Neural cell (in vitro differentiated cells): ENCODE measurements around the gene CNTNAP2. TPM values are rescaled to one million over a fixed set of nuclear protein-coding genes. Genes with fewer than 3 reads are reported as not detected.

Source experiments
- H2AFZ ChIP-seq: fragments of 200-600, 300-800 bp; sonication (generic), shearing (Covaris generic); 2 replicates; pipeline ENCODE4 v1.6.0; 2014; ENCODE audit warnings: low read depth, mild to moderate bottlenecking, antibody characterized with exemption, low read length, moderate library complexity
- H3F3A ChIP-seq: fragments of 200-600 bp; shearing (Covaris generic); 2 replicates; pipeline ENCODE4 v1.6.1; 2016; ENCODE audit warnings: mild to moderate bottlenecking, moderate library complexity, mixed read lengths, antibody characterized with exemption, low read length; ENCODE audit not compliant: insufficient read depth, poor library complexity, severe bottlenecking
- H3K27ac ChIP-seq: fragments of 200-600, 300-800 bp; sonication (generic), shearing (Covaris generic); 2 replicates; pipeline ENCODE4 v1.5.1; 2014; ENCODE audit warnings: mild to moderate bottlenecking, low read length, moderate library complexity
- H3K27me3 ChIP-seq: fragments of 300-800, 200-600 bp; sonication (generic), shearing (Covaris generic); 2 replicates; pipeline ENCODE4 v1.6.0; 2014; ENCODE audit warnings: mild to moderate bottlenecking, low read depth, low read length, moderate library complexity; ENCODE audit not compliant: insufficient read depth
- H3K36me3 ChIP-seq: fragments of 300-800, 200-600 bp; sonication (generic), shearing (Covaris generic); 2 replicates; pipeline ENCODE4 v1.5.1; 2014; ENCODE audit warnings: mild to moderate bottlenecking, antibody characterized with exemption, low read length, moderate library complexity; ENCODE audit not compliant: insufficient read depth
- H3K4me2 ChIP-seq: fragments of 300-800, 200-600 bp; sonication (generic), shearing (Covaris generic); 2 replicates; pipeline ENCODE4 v1.6.0; 2014; ENCODE audit warnings: mild to moderate bottlenecking, low read length
- H3K4me3 ChIP-seq: fragments of 300-800, 200-600 bp; sonication (generic), shearing (Covaris generic); 2 replicates; pipeline ENCODE4 v1.5.1; 2014; ENCODE audit warnings: mild to moderate bottlenecking, low read length, moderate library complexity
- H3K79me2 ChIP-seq: fragments of 200-600 bp; shearing (Covaris generic); replicated peaks from 2 replicates; pipeline ENCODE4 v1.6.0; 2014; ENCODE audit warnings: mild to moderate bottlenecking, low read length, moderate library complexity; ENCODE audit not compliant: insufficient read depth
- H3K9ac ChIP-seq: fragments of 300-800, 200-600 bp; sonication (generic), shearing (Covaris generic); 2 replicates; pipeline ENCODE4 v1.6.1; 2016; ENCODE audit warnings: mild to moderate bottlenecking, low read length, mixed read lengths
- H3K9me2 ChIP-seq: fragments of 200-600 bp; shearing (Covaris generic); 2 replicates; pipeline ENCODE4 v1.6.1; 2016; ENCODE audit warnings: mild to moderate bottlenecking, low read length, mixed read lengths; ENCODE audit not compliant: insufficient read depth
- H3K9me3 ChIP-seq: fragments of 200-600, 300-800 bp; sonication (generic), shearing (Covaris generic); 2 replicates; pipeline ENCODE4 v1.6.1; 2016; ENCODE audit warnings: mild to moderate bottlenecking, mixed run types, low read length, moderate library complexity, mixed read lengths
- H4K20me1 ChIP-seq: fragments of 200-600 bp; shearing (Covaris generic); 2 replicates; pipeline ENCODE4 v1.6.1; 2016; ENCODE audit warnings: mild to moderate bottlenecking, mixed run types; ENCODE audit not compliant: insufficient read depth
- EP300 ChIP-seq: fragments of 450-650 bp; conservative IDR thresholded peaks from 2 replicates; pipeline ENCODE4 v1.6.1; 2014; ENCODE audit warnings: antibody characterized with exemption, mild to moderate bottlenecking, moderate library complexity; ENCODE audit not compliant: poor library complexity, severe bottlenecking
- EZH2 ChIP-seq: fragments of 200-600, 300-800 bp; shearing (Covaris generic), sonication (generic); IDR thresholded peaks from 2 replicates; pipeline ENCODE4 v1.6.1; 2014; ENCODE audit warnings: antibody characterized with exemption, low read length, borderline replicate concordance, mild to moderate bottlenecking; ENCODE audit not compliant: insufficient read depth, poor library complexity, severe bottlenecking
- MXI1 ChIP-seq: fragments of 450-650 bp; conservative IDR thresholded peaks from 2 replicates; pipeline ENCODE4 v1.6.1; 2014; ENCODE audit warnings: antibody characterized with exemption, mild to moderate bottlenecking; ENCODE audit not compliant: poor library complexity, severe bottlenecking
- POLR2AphosphoS5 ChIP-seq: IDR thresholded peaks from 2 replicates; pipeline ENCODE4 v1.6.1; 2012
- RAD21 ChIP-seq: fragments of 450-650 bp; conservative IDR thresholded peaks from 2 replicates; pipeline ENCODE4 v1.6.1; 2014; ENCODE audit warnings: antibody characterized with exemption, mild to moderate bottlenecking, moderate library complexity
- REST ChIP-seq: IDR thresholded peaks from 2 replicates; pipeline ENCODE4 v1.6.1; 2012; ENCODE audit warnings: borderline replicate concordance
- SMC3 ChIP-seq: fragments of 450-650 bp; conservative IDR thresholded peaks from 2 replicates; pipeline ENCODE4 v1.6.1; 2014; ENCODE audit warnings: antibody characterized with exemption, mild to moderate bottlenecking, moderate library complexity; ENCODE audit not compliant: poor library complexity
- TAF1 ChIP-seq: IDR thresholded peaks from 2 replicates; pipeline ENCODE4 v1.6.1; 2012; ENCODE audit warnings: low read depth
- polyA plus RNA-seq: library from polyadenylated mRNA; depleted of rRNA; stranded (reverse); fragments of >200 nt; gene quantifications from 2 replicates; pipeline ENCODE4 v1.2.3, GENCODE V29; 2014
- TF ChIP-seq, protein P1 (sequence below): fragments of 450-650 bp; IDR thresholded peaks from 2 replicates; pipeline ENCODE4 v1.5.1; 2014; ENCODE audit warnings: antibody characterized with exemption, mild to moderate bottlenecking, moderate library complexity; ENCODE audit not compliant: poor library complexity, severe bottlenecking

Gene CNTNAP2
- polyA plus RNA-seq, 1 donor from 2014 or later, result 276 TPM

DNA sequence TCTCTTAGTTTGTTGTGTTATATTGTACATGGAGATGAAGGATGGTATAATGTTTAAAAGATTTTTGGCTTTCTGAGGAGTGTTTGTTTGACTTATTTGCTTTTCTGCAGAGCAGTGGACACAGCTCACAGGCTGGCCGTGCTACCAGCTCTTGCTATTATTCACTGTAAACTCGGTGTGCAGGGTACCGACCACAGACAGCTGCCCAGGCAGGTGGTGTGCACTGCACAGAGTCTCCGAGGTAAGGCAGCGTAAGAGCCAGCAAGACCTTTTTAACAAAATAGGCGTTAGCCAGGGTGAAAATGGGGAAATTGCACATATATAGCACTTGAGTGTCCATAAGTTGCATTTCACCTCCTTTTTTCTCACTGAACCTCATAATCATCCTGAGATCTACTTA is 438.0 kb downstream of the CNTNAP2 start:
- no peaks in the 10 kb centered on the region for H4K20me1 ChIP-seq
- no peak overlapping the region for H3K27ac ChIP-seq
- no peaks in the 10 kb centered on the region for H3F3A ChIP-seq
- no peaks in the 10 kb centered on the region for H3K36me3 ChIP-seq
- no peak overlapping the region for H3K9ac ChIP-seq
- H3K4me3 ChIP-seq, result no peak overlapping the region
- no peak overlapping the region for H3K4me2 ChIP-seq
- no peak overlapping the region for H2AFZ ChIP-seq
- H3K79me2 ChIP-seq, result no peaks in the 10 kb centered on the region
- TF ChIP-seq RAD21 (no peak), MXI1 (no peak), REST (no peak), EP300 (no peak), POLR2AphosphoS5 (no peak), EZH2 (no peak), TAF1 (no peak), SMC3 (no peak)
- TF ChIP-seq, protein P1, sequence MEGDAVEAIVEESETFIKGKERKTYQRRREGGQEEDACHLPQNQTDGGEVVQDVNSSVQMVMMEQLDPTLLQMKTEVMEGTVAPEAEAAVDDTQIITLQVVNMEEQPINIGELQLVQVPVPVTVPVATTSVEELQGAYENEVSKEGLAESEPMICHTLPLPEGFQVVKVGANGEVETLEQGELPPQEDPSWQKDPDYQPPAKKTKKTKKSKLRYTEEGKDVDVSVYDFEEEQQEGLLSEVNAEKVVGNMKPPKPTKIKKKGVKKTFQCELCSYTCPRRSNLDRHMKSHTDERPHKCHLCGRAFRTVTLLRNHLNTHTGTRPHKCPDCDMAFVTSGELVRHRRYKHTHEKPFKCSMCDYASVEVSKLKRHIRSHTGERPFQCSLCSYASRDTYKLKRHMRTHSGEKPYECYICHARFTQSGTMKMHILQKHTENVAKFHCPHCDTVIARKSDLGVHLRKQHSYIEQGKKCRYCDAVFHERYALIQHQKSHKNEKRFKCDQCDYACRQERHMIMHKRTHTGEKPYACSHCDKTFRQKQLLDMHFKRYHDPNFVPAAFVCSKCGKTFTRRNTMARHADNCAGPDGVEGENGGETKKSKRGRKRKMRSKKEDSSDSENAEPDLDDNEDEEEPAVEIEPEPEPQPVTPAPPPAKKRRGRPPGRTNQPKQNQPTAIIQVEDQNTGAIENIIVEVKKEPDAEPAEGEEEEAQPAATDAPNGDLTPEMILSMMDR, result no peak
- H3K9me2 ChIP-seq, result no peaks in the 10 kb centered on the region
- H3K9me3 ChIP-seq, result no peaks in the 10 kb centered on the region
- H3K27me3 ChIP-seq, result no peaks in the 10 kb centered on the region

GRCh38 chr7:146557971-146558469 is 441.4 kb downstream of the CNTNAP2 start:
- no peaks in the 10 kb centered on the region for H3K27me3 ChIP-seq
- H3K4me3 ChIP-seq, result no peak overlapping the region
- no peak overlapping the region for H2AFZ ChIP-seq
- H3K79me2 ChIP-seq, result no peaks in the 10 kb centered on the region
- no peaks in the 10 kb centered on the region for H3F3A ChIP-seq
- TF ChIP-seq TAF1 (no peak), MXI1 (no peak)
- TF ChIP-seq, protein P1, result no peak
- H4K20me1 ChIP-seq, result no peaks in the 10 kb centered on the region
- no peak overlapping the region for H3K4me2 ChIP-seq
- H3K9me2 ChIP-seq, result no peaks in the 10 kb centered on the region
- H3K9ac ChIP-seq, result no peak overlapping the region
- H3K36me3 ChIP-seq, result no peaks in the 10 kb centered on the region
- no peaks in the 10 kb centered on the region for H3K9me3 ChIP-seq
- H3K27ac ChIP-seq, result no peak overlapping the region
